ENCODE results near the gene JHY.

Gene JHY

DNA sequence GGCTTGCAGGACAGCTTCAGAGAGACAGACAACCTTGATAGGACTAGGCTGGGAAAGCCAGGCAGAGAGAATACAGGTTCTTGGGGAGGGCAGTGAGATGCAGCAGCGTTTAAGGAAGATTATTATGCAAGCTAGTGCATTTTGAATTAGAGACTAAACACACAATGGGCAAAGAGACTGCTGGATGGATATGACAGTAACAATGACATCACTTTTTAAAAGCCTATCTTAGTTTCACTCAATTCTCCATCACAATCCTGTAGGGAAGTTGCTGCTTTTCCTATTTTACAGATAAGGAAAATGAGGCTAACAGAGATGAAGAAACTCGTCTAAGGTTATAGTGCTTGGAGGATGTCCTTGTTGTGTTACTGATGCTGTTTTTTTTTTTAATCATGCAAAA is 5.6 kb downstream of the JHY start:
- no peak overlapping the region for H3K4me3 ChIP-seq (replicated peaks; ENCODE audit: low read depth, low read length)
- no peak for DNase-seq (ENCODE audit: extremely low read depth, low read depth)
- TF ChIP-seq, protein P1, sequence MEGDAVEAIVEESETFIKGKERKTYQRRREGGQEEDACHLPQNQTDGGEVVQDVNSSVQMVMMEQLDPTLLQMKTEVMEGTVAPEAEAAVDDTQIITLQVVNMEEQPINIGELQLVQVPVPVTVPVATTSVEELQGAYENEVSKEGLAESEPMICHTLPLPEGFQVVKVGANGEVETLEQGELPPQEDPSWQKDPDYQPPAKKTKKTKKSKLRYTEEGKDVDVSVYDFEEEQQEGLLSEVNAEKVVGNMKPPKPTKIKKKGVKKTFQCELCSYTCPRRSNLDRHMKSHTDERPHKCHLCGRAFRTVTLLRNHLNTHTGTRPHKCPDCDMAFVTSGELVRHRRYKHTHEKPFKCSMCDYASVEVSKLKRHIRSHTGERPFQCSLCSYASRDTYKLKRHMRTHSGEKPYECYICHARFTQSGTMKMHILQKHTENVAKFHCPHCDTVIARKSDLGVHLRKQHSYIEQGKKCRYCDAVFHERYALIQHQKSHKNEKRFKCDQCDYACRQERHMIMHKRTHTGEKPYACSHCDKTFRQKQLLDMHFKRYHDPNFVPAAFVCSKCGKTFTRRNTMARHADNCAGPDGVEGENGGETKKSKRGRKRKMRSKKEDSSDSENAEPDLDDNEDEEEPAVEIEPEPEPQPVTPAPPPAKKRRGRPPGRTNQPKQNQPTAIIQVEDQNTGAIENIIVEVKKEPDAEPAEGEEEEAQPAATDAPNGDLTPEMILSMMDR (IDR thresholded peaks at IDR 0.05; ENCODE audit: low read depth, low read length, missing control alignments) = no peak

DNA sequence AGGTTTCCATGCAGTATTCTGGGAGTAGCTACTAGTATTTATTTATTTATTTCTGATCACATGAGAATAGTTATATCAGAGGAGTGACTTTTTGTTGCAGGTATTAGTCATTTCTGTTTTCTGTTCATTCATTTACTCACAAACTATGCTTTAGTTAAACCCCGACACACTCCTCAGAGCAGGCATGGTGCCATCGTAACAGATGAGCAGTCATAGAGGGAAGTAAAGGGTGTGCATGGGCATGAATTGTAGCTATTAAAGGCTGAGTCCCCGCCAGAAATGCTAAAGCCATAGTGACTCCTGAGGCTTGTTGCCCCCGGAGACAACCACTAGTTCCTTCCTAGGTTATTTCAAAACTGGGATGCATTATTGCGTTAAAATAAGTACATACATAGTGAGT is 10.6 kb downstream of the JHY start:
- TF ChIP-seq, protein P1 (IDR thresholded peaks at IDR 0.05; ENCODE audit: low read depth, low read length, missing control alignments) = no peak
- H3K4me3 ChIP-seq (replicated peaks; ENCODE audit: low read depth, low read length) = no peak overlapping the region
- DNase-seq (ENCODE audit: extremely low read depth, low read depth) = no peak

DNA sequence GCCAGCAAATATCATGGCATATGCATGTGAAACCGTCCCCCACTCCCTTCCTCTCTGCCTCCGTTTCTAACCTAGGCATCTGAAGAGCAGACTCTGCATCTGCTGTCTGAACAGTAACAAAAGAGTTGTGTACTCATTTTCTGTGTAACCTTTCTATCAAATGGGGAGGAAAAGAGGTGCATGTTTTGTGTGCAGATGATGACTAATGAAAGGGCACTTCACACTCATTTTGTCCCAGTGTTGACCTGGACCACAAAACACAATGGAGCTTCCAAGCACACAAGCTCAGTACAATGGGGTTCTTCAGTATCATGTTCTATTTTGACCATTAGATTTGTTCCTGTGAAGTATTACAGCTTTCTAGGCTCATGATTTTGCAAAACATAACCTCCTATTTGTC is 13.0 kb downstream of the JHY start:
- DNase-seq (ENCODE audit: extremely low read depth, low read depth) = no peak
- TF ChIP-seq, protein P1 (IDR thresholded peaks at IDR 0.05; ENCODE audit: low read depth, low read length, missing control alignments) = no peak
- H3K4me3 ChIP-seq (replicated peaks; ENCODE audit: low read depth, low read length) = no peak overlapping the region

DNA sequence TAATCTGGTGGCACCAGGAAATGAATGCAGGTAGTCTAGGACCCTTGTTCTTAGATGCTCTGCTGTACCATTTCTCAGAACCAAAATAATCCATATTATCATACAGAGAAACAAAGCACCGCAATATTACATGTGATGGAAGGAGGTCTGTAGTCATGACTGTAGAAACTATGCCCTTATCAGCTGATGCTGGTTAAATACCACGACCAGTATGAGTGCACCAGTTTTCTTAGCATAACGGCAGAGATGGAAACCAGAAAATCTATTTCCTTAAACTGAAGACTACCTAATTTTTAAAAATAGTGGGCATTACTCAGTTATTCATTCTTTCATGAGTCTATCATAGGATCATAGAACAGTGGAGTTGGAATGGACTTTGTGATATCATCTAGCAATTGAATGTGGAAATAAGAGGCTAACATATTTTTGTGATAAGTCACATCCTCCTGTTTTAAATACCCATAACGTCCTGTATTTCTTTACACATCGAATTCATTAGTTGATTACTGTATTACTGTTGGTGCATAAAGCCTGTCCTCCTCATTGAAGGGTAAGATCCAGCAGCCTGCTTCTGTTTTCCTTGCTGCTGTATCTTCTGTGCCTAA is 15.1 kb downstream of the JHY start:
- TF ChIP-seq, protein P1 (IDR thresholded peaks at IDR 0.05; ENCODE audit: low read depth, low read length, missing control alignments) = no peak
- no peak overlapping the region for H3K4me3 ChIP-seq (replicated peaks; ENCODE audit: low read depth, low read length)
- no peak for DNase-seq (ENCODE audit: extremely low read depth, low read depth)

DNA sequence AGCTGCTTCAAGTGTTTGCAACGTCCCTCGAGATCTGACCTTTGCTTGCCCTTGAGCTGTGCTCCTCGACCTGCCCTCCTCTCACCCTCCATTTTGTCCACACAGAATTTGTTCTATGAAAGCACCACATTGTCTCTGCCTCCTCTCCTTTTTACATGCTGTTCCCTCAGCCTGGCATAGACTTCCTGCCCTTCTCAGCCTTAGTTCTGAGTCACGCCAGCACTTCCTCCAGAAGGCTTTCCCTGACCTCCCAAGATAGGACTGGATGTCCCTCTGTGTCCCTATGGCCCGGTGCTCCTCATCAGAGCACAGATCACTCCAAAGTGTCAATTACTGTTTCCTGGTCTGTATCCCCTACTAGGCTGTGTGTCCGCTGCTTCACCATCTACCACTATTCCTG is 16.2 kb downstream of the JHY start:
- no peak overlapping the region for H3K4me3 ChIP-seq (replicated peaks; ENCODE audit: low read depth, low read length)
- TF ChIP-seq, protein P1 (IDR thresholded peaks at IDR 0.05; ENCODE audit: low read depth, low read length, missing control alignments) = no peak
- no peak for DNase-seq (ENCODE audit: extremely low read depth, low read depth)

DNA sequence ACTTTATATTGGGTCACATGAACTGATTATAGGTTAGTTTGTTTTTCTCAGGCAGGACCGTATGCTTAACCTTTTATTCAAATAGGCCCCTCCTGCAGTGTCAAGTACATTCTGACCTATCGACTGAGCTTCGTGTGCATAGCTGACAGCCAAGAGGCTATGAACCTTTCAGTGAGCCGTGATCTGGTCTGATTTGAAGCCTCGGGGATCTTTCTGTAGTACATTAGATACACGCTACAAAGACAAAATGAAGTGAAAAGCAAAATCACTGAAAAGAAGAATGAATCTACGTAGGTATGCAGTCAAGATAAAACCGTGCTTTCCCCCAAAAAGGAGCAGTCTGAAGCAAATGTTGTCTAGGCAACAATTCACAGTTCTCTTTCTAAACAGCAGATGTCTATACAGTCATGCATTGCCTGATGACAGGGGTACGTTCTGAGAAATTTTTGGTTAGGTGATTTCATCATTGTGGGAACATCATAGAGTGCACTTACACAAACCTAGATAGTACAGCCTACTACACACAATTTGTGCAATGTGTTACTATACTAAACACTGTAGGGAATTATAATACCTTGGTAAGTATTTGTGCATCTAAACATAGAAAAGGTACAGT is 18.1 kb downstream of the JHY start:
- TF ChIP-seq, protein P1 (IDR thresholded peaks at IDR 0.05; ENCODE audit: low read depth, low read length, missing control alignments) = no peak
- H3K4me3 ChIP-seq (replicated peaks; ENCODE audit: low read depth, low read length) = no peak overlapping the region
- DNase-seq (ENCODE audit: extremely low read depth, low read depth) = no peak

DNA sequence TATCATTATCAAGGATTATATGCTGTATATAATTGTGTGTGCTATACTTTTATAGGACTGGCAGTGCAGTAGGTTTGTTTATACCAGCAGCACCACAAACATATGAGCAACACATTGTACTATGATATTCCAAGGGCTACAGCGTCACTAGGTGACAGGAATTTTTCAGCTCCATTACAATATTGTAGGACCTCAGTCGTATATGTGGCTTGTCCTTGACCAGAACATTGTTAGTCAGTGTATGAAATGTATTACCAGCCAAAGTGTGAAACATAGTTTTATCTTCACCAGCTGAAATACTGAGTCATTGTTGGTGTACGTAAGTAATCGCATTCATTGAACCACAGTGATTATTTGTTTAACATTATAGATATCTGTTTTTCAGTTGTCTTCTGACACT is 20.4 kb downstream of the JHY start:
- TF ChIP-seq, protein P1 (IDR thresholded peaks at IDR 0.05; ENCODE audit: low read depth, low read length, missing control alignments) = no peak
- H3K4me3 ChIP-seq (replicated peaks; ENCODE audit: low read depth, low read length) = no peak overlapping the region
- DNase-seq (ENCODE audit: extremely low read depth, low read depth) = no peak

All from HFF-Myc (cell line).